OCI-LY7 (cell line): ENCODE results near the gene PRIM1. TPM values are rescaled to one million over a fixed set of nuclear protein-coding genes. Genes with fewer than 3 reads are reported as not detected.

ENCODE experiments used
- BruUV-seq: library from RNA; stranded (reverse); fragments of 400-500 nt; replicated peaks from 2 replicates; lab custom pipeline; 2021; lab: Mats Ljungman, UMichigan
- CTCF ChIA-PET: fragments of 300-600 bp; sonication (Branson Sonifier 250); formaldehyde crosslinking; loops from one replicate; lab custom pipeline; 2022; ENCODE audit warnings: antibody characterized with exemption; ENCODE audit not compliant: unreplicated experiment; lab: Charles Lee
- POLR2A ChIA-PET: fragments of 300-600 bp; sonication (Branson Sonifier 250); formaldehyde crosslinking; loops from one replicate; lab custom pipeline; 2022; ENCODE audit warnings: antibody characterized with exemption; lab: Charles Lee
- DNase-seq: peaks from one replicate; pipeline ENCODE4 v3.0.0-alpha.2; 2015; ENCODE audit warnings: low spot score
- H2AFZ ChIP-seq: fragments of 200-600 bp; sonication (generic), shearing (Covaris generic); 2 replicates; pipeline ENCODE4 v1.6.1; 2014; ENCODE audit warnings: mild to moderate bottlenecking, antibody characterized with exemption, low read length, moderate library complexity
- H3K27ac ChIP-seq: fragments of 200-600 bp; sonication (generic); 2 replicates; pipeline ENCODE4 v1.5.1; 2014; ENCODE audit warnings: mixed run types, low read depth, mild to moderate bottlenecking, moderate library complexity, low read length, inconsistent platforms; ENCODE audit not compliant: poor library complexity, severe bottlenecking
- H3K36me3 ChIP-seq: fragments of 200-600 bp; sonication (generic); 2 replicates; pipeline ENCODE4 v1.6.1; 2014; ENCODE audit warnings: mild to moderate bottlenecking, antibody characterized with exemption, low read length, moderate library complexity, mixed read lengths; ENCODE audit not compliant: insufficient read depth
- H3K4me1 ChIP-seq: fragments of 200-600 bp; sonication (generic); 2 replicates; pipeline ENCODE4 v1.5.1; 2014; ENCODE audit warnings: mild to moderate bottlenecking, low read length; ENCODE audit not compliant: insufficient read depth, poor library complexity, severe bottlenecking
- H3K4me2 ChIP-seq: fragments of 200-600 bp; sonication (generic); 2 replicates; pipeline ENCODE4 v1.6.1; 2014; ENCODE audit warnings: mild to moderate bottlenecking, low read length
- H3K4me3 ChIP-seq: fragments of 200-600 bp; sonication (generic); 2 replicates; pipeline ENCODE4 v1.5.1; 2014; ENCODE audit warnings: mild to moderate bottlenecking, low read depth, low read length; ENCODE audit not compliant: poor library complexity, severe bottlenecking
- H3K79me2 ChIP-seq: fragments of 200-600 bp; sonication (generic); 2 replicates; pipeline ENCODE4 v1.6.1; 2016; ENCODE audit warnings: low read depth, mild to moderate bottlenecking, low read length, moderate library complexity, mixed read lengths; ENCODE audit not compliant: insufficient read depth
- H3K9me2 ChIP-seq: fragments of 200-600 bp; sonication (generic); 2 replicates; pipeline ENCODE4 v1.6.1; 2016; ENCODE audit warnings: mild to moderate bottlenecking, low read length, mixed read lengths; ENCODE audit not compliant: insufficient read depth
- H3K9me3 ChIP-seq: fragments of 200-600 bp; sonication (generic); 2 replicates; pipeline ENCODE4 v1.6.1; 2014; ENCODE audit warnings: mild to moderate bottlenecking, mixed run types, low read length, mixed read lengths
- H4K20me1 ChIP-seq: fragments of 200-600 bp; sonication (generic); 2 replicates; pipeline ENCODE4 v1.6.1; 2014; ENCODE audit warnings: mild to moderate bottlenecking, antibody characterized with exemption, low read length, moderate library complexity, mixed read lengths; ENCODE audit not compliant: insufficient read depth
- EZH2phosphoT487 ChIP-seq: fragments of 200-600 bp; sonication (generic); IDR thresholded peaks from 2 replicates; pipeline ENCODE4 v1.6.1; 2018; ENCODE audit warnings: low read depth, borderline replicate concordance, mild to moderate bottlenecking, mixed run types, antibody characterized with exemption, low read length, moderate library complexity, mixed read lengths
- intact Hi-C: fragments of 100-400 bp; cut with micrococcal nuclease; formaldehyde crosslinking; loops from one replicate; pipeline ENCODE4 v1.10.0; 2022; ENCODE audit not compliant: unreplicated experiment
- total RNA-seq, 2 experiments: library from RNA; depleted of rRNA in 1 of 2; stranded (reverse); fragments of >200 nt in 1 of 2; shearing (Covaris generic) in 1 of 2; gene quantifications; 2 replicates each; pipeline ENCODE4 v1.2.3, GENCODE V29; 2014 to 2022
- TF ChIP-seq, protein P1 (sequence below): fragments of 200-600 bp; sonication (generic); conservative IDR thresholded peaks from 2 replicates; pipeline ENCODE4 v1.5.1; 2014; ENCODE audit warnings: mild to moderate bottlenecking, antibody characterized with exemption, low read length, moderate library complexity, mixed read lengths

Gene PRIM1
- total RNA-seq, 2 experiments from 2014 or later = 20.4 to 49.5 TPM

GRCh38 chr12:56687223-56688128 is 64.6 kb downstream of the PRIM1 start:
- peaks cover 48% of the 10 kb centered on the region for H3K36me3 ChIP-seq
- H3K4me3 ChIP-seq = peak overlapping the region; percentile 94
- H4K20me1 ChIP-seq = peaks cover 22% of the 10 kb centered on the region; the same call in 1 of the 2 replicates
- peaks cover 40% of the 10 kb centered on the region for H3K4me1 ChIP-seq
- no peaks in the 10 kb centered on the region for H3K9me2 ChIP-seq
- no peaks in the 10 kb centered on the region for H3K9me3 ChIP-seq
- ChIA-PET CTCF (interaction anchor here (1.1 kb wide), 1 partner anchor 38 kb away, joined by 4 read pairs; no protein-coding TSS in a partner anchor), POLR2A (interaction anchor here (0.6 to 2.8 kb wide), 8 partner anchors 18 to 66 kb away, joined by 3 to 11 read pairs (median 4); partner anchors contain the start of genes NACA and PRIM1)
- peaks cover 63% of the 10 kb centered on the region for H3K79me2 ChIP-seq
- H2AFZ ChIP-seq = 0 out of 2 replicates have a peak overlapping the region, but pooled peaks have one; percentile 13
- DNase-seq = peak; percentile 70
- BruUV-seq = no TSS peak
- intact Hi-C loops = loop anchor here (1.0 to 5.0 kb wide), 6 partner anchors 37 to 760 kb away; partner anchors contain the start of genes NAB2, NACA and PYM1
- H3K27ac ChIP-seq = peak overlapping the region; percentile 91
- peak overlapping the region; percentile 77 for H3K4me2 ChIP-seq
- TF ChIP-seq EZH2phosphoT487 = no peak
- TF ChIP-seq, protein P1, sequence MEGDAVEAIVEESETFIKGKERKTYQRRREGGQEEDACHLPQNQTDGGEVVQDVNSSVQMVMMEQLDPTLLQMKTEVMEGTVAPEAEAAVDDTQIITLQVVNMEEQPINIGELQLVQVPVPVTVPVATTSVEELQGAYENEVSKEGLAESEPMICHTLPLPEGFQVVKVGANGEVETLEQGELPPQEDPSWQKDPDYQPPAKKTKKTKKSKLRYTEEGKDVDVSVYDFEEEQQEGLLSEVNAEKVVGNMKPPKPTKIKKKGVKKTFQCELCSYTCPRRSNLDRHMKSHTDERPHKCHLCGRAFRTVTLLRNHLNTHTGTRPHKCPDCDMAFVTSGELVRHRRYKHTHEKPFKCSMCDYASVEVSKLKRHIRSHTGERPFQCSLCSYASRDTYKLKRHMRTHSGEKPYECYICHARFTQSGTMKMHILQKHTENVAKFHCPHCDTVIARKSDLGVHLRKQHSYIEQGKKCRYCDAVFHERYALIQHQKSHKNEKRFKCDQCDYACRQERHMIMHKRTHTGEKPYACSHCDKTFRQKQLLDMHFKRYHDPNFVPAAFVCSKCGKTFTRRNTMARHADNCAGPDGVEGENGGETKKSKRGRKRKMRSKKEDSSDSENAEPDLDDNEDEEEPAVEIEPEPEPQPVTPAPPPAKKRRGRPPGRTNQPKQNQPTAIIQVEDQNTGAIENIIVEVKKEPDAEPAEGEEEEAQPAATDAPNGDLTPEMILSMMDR = no peak

DNA sequence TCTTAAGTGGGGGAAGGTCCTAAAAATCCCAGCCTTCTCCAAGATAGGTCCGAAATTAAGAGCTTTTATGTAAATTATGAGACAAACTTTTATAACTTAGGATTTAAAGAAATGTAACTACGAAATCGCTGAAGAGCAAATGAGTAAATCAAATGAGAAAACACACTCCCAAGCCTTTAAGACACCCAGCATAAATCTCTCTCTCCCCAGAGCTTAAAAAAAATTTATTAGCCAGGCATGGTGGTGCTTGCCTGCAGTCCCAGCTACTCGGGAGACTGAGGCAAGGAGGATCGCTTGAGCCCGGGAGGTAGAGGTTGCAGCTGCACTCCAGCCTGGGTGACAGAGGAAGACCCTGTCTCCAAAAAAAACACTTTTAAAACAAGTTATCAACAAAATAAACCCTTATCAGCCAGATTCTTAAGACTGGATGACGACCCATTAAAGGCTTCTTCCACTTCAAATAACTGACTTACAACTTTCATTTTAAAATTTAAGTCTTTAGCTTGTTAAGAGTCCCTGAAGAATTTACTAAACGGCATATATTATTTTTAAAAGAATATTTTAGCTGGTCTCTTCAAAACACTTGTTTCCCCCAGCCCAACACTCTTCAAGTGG is 67.3 kb downstream of the PRIM1 start:
- no peak for TF ChIP-seq EZH2phosphoT487
- DNase-seq = no peak
- POLR2A ChIA-PET = interaction anchor here (0.6 to 2.0 kb wide), 9 partner anchors 9 to 435 kb away, joined by 3 to 12 read pairs (median 4); partner anchors contain the start of genes ATP5F1B and NACA
- H3K27ac ChIP-seq = peak overlapping the region; percentile 22
- intact Hi-C loops = loop anchor here (5.0 kb wide), 2 partner anchors 402 to 758 kb away; partner anchors contain the start of genes NAB2 and PYM1
- H3K4me1 ChIP-seq = peaks cover 39% of the 10 kb centered on the region
- peaks cover 90% of the 10 kb centered on the region for H3K79me2 ChIP-seq
- no peaks in the 10 kb centered on the region for H3K9me2 ChIP-seq
- peak overlapping the region; percentile 77 for H3K4me2 ChIP-seq
- CTCF ChIA-PET = no interaction called here
- H3K36me3 ChIP-seq = peaks cover 75% of the 10 kb centered on the region
- peak overlapping the region; percentile 94 for H3K4me3 ChIP-seq
- no TSS peak for BruUV-seq
- peaks cover 30% of the 10 kb centered on the region for H4K20me1 ChIP-seq
- no peak overlapping the region for H2AFZ ChIP-seq
- H3K9me3 ChIP-seq = no peaks in the 10 kb centered on the region

GRCh38 chr12:56682323-56682722 is 69.8 kb downstream of the PRIM1 start:
- Histone ChIP-seq H3K4me3 (no peak overlapping the region), H3K9me2 (no peaks in the 10 kb centered on the region), H3K79me2 (peaks cover 100% of the 10 kb centered on the region), H4K20me1 (peaks cover 39% of the 10 kb centered on the region), H2AFZ (no peak overlapping the region), H3K27ac (no peak overlapping the region), H3K4me2 (no peak overlapping the region), H3K36me3 (peaks cover 95% of the 10 kb centered on the region), H3K9me3 (no peaks in the 10 kb centered on the region), H3K4me1 (peaks cover 26% of the 10 kb centered on the region)
- TF ChIP-seq EZH2phosphoT487 = no peak
- TF ChIP-seq, protein P1 = no peak
- intact Hi-C loops = no loop called here
- POLR2A ChIA-PET = interaction anchor here (0.6 to 1.2 kb wide), 4 partner anchors 9 to 36 kb away, joined by 3 to 9 read pairs (median 4); no protein-coding TSS in a partner anchor
- CTCF ChIA-PET = no interaction called here
- no peak for DNase-seq
- no TSS peak for BruUV-seq
